IMR-90 (cell line): ENCODE results near the gene MYH10. TPM values are rescaled to one million over a fixed set of nuclear protein-coding genes. Genes with fewer than 3 reads are reported as not detected.

Experiments used
- ATAC-seq: fragments of 200-7000 bp; cut with Tn5 transposase; 2 replicates; pipeline ENCODE4 v1.9.1; 2020; ENCODE audit warnings: low read depth, mild to moderate bottlenecking, moderate library complexity
- BruUV-seq: library from RNA; stranded (reverse); fragments of 400-500 nt; replicated peaks from 2 replicates; lab custom pipeline; 2021; lab: Mats Ljungman, UMichigan
- CTCF ChIA-PET: fragments of 300-600 bp; formaldehyde crosslinking; extraction: SDS; loops from one replicate; lab custom pipeline; 2021; ENCODE audit warnings: antibody characterized with exemption; lab: Yijun Ruan, JAX
- POLR2A ChIA-PET: fragments of 300-600 bp; sonication (Branson Sonifier 250); formaldehyde crosslinking; loops from one replicate; lab custom pipeline; 2022; ENCODE audit warnings: antibody characterized with exemption; ENCODE audit not compliant: unreplicated experiment; lab: Charles Lee
- DNase-seq: peaks from one replicate; pipeline ENCODE4 v3.0.0; 2013
- H2AFZ ChIP-seq: replicated peaks from 2 replicates; pipeline ENCODE3; 2013; ENCODE audit warnings: low read length, mild to moderate bottlenecking; ENCODE audit not compliant: poor library complexity
- H2AK5ac ChIP-seq: 2 replicates; pipeline ENCODE4 v1.6.1; 2013; ENCODE audit warnings: low read depth, low read length, inconsistent platforms
- H2AK9ac ChIP-seq: replicated peaks from 2 replicates; pipeline ENCODE3; 2013; ENCODE audit warnings: mild to moderate bottlenecking, low read depth, low read length, moderate library complexity; ENCODE audit not compliant: poor library complexity
- H2BK120ac ChIP-seq: 2 replicates; pipeline ENCODE4 v1.6.1; 2013; ENCODE audit warnings: low read depth, low read length, inconsistent platforms
- H2BK15ac ChIP-seq: 3 replicates; pipeline ENCODE4 v1.6.1; 2013; ENCODE audit warnings: low read depth, low read length, inconsistent platforms
- H2BK20ac ChIP-seq: 2 replicates; pipeline ENCODE4 v1.6.1; 2013; ENCODE audit warnings: low read depth, mild to moderate bottlenecking, inconsistent platforms, low read length, moderate library complexity
- H2BK5ac ChIP-seq: 2 replicates; pipeline ENCODE4 v1.6.1; 2013; ENCODE audit warnings: mild to moderate bottlenecking, low read depth, low read length, inconsistent platforms; ENCODE audit not compliant: poor library complexity, severe bottlenecking
- H3K14ac ChIP-seq: replicated peaks from 2 replicates; pipeline ENCODE4 v1.6.1; 2013; ENCODE audit warnings: low read depth, low read length, inconsistent platforms
- H3K18ac ChIP-seq: 2 replicates; pipeline ENCODE4 v1.6.1; 2013; ENCODE audit warnings: low read depth, low read length, control low read depth
- H3K23ac ChIP-seq: 2 replicates; pipeline ENCODE4 v1.6.1; 2013; ENCODE audit warnings: low read depth, low read length, inconsistent platforms
- H3K27ac ChIP-seq: 2 replicates; pipeline ENCODE4 v1.5.1; 2013; ENCODE audit warnings: mild to moderate bottlenecking, control low read depth, low read length; ENCODE audit not compliant: insufficient read depth
- H3K27me3 ChIP-seq: 2 replicates; pipeline ENCODE4 v1.6.1; 2013; ENCODE audit warnings: low read length; ENCODE audit not compliant: control insufficient read depth, insufficient read depth
- H3K36me3 ChIP-seq: 2 replicates; pipeline ENCODE4 v1.6.1; 2013; ENCODE audit warnings: low read length, mixed read lengths; ENCODE audit not compliant: control insufficient read depth, insufficient read depth
- H3K4ac ChIP-seq: 2 replicates; pipeline ENCODE4 v1.6.1; 2013; ENCODE audit warnings: low read depth, low read length, inconsistent platforms
- H3K4me1 ChIP-seq: 2 replicates; pipeline ENCODE4 v1.6.1; 2013; ENCODE audit warnings: low read length, mixed read lengths; ENCODE audit not compliant: control insufficient read depth, insufficient read depth
- H3K4me2 ChIP-seq: 2 replicates; pipeline ENCODE4 v1.6.1; 2013; ENCODE audit warnings: low read depth, mild to moderate bottlenecking, control low read depth, low read length, moderate library complexity
- H3K4me3 ChIP-seq: 2 replicates; pipeline ENCODE4 v1.5.1; 2013; ENCODE audit warnings: low read depth, mild to moderate bottlenecking, control low read depth, low read length, moderate library complexity; ENCODE audit not compliant: insufficient read depth
- H3K56ac ChIP-seq: 2 replicates; pipeline ENCODE4 v1.6.1; 2013; ENCODE audit warnings: low read length, inconsistent platforms; ENCODE audit not compliant: insufficient read depth; ENCODE audit errors: extremely low read depth
- H3K79me1 ChIP-seq, 2 experiments: 2 replicates each; pipeline ENCODE4 v1.6.1; 2013; ENCODE audit warnings: low read length in 2 of 2, inconsistent platforms in 1 of 2, low read depth in 1 of 2
- H3K9ac ChIP-seq: 2 replicates; pipeline ENCODE4 v1.6.1; 2013; ENCODE audit warnings: low read depth, low read length, control low read depth
- H3K9me1 ChIP-seq: 2 replicates; pipeline ENCODE4 v1.6.1; 2013; ENCODE audit warnings: low read length, inconsistent platforms; ENCODE audit not compliant: insufficient read depth
- H3K9me3 ChIP-seq: 2 replicates; pipeline ENCODE4 v1.6.1; 2013; ENCODE audit warnings: low read length; ENCODE audit not compliant: control insufficient read depth, insufficient read depth
- H4K20me1 ChIP-seq: 2 replicates; pipeline ENCODE4 v1.6.1; 2013; ENCODE audit warnings: low read length, inconsistent platforms; ENCODE audit not compliant: insufficient read depth
- H4K5ac ChIP-seq: 2 replicates; pipeline ENCODE4 v1.6.1; 2013; ENCODE audit warnings: mild to moderate bottlenecking, low read depth, low read length, control low read depth
- H4K8ac ChIP-seq, 2 experiments: 2 replicates each; pipeline ENCODE4 v1.6.1; 2013; ENCODE audit warnings: low read depth in 2 of 2, low read length in 2 of 2, control low read depth in 1 of 2, inconsistent platforms in 1 of 2
- H4K91ac ChIP-seq: 2 replicates; pipeline ENCODE4 v1.6.1; 2013; ENCODE audit warnings: low read depth, low read length, inconsistent platforms; ENCODE audit not compliant: insufficient read depth
- MAFK ChIP-seq: IDR thresholded peaks from 2 replicates; pipeline ENCODE4 v1.6.1; 2012; ENCODE audit warnings: low read depth, low read length, improper control_type of control experiment
- WGBS, 2 experiments: methylation state at CpG; one replicate each; pipeline versions ENCODE4 v1.1.5 to v1.1.7; 2013; ENCODE audit warnings: missing lambda C conversion rate in 2 of 2; ENCODE audit not compliant: insufficient read length in 1 of 2; ENCODE audit errors: extremely low coverage in 2 of 2; 5-methylcytosine and 5-hydroxymethylcytosine counted together
- dilution Hi-C: fragments of 300-500 bp; cut with HindIII; formaldehyde crosslinking; loops from one replicate; pipeline ENCODE4 v1.14.3; 2018; ENCODE audit warnings: low sequenced_read_pairs; ENCODE audit not compliant: unreplicated experiment
- in situ Hi-C: fragments of 300-500 bp; cut with MboI; formaldehyde crosslinking; loops from 3 replicates; pipeline ENCODE4 v1.14.3; 2019; ENCODE audit warnings: low sequenced_read_pairs, inconsistent platforms, mixed read lengths
- intact Hi-C: fragments of 100-400 bp; cut with micrococcal nuclease; formaldehyde crosslinking; loops from 2 replicates; pipeline ENCODE4 v1.10.0; 2022
- polyA plus RNA-seq, 3 experiments: library from polyadenylated mRNA; depleted of rRNA; stranded (reverse); fragments of >200 nt; gene quantifications; 2 replicates each; pipeline ENCODE4 v1.2.3, GENCODE V29; 2012; ENCODE audit warnings: low replicate concordance in 1 of 3
- total RNA-seq: library from RNA; depleted of rRNA; stranded (reverse); fragments of >200 nt; gene quantifications from 2 replicates; pipeline ENCODE4 v1.2.3, GENCODE V29; 2012

MYH10 gene
- total and polyA plus RNA-seq, 2 of the 4 experiments (the other 2 are of a cell fraction): 71.2 to 95.2 TPM

DNA sequence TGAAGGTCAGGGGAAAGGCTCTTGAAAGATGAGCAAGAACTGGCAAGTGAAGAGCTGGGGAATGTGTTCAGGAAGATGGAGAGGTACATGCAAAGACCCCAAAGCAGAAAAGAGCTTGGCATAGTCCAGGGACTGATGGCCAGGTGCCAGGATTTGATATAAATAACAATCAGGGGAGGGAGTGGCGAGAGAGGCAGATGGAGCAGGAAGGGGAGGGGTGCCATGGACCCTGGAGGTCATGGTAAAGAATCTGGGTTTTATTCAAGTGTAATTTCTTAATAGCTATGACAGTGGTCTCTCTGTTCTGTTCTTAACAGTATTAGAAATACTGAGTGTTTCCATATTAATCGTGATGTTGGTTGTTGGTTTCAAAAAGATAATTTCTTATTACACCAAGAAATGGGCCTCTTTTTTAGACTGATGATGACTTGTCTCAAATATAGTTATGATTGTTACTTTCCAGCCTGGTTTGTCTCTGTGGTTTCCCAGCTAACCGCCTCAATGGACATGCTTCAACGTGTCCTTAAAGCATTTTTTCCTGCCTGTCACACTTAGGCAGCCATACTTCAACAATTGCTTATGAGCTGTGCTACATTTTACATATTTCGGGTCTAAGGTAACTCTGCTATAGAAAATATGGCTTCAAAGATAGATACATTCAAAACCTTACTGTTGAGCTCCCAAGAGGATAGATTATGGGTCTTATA lies 49.4 kb downstream of the MYH10 start:
- 80% methylated on average over 1 of the region's 5 CpGs; no CpG with 5 or more reads in 1 of the 2 experiments for WGBS, 2 experiments
- dilution Hi-C loops: no loop called here

More for the DNA sequence above, 49.4 kb downstream of the MYH10 start:
- no peak overlapping the region for H2BK15ac ChIP-seq
- H3K36me3 ChIP-seq: peaks cover 9% of the 10 kb centered on the region
- 0 out of 2 replicates have a peak, but pooled peaks cover 2% of the 10 kb centered on the region for H3K9me1 ChIP-seq
- H2BK5ac ChIP-seq: no peak overlapping the region
- H3K14ac ChIP-seq: no peak overlapping the region
- no peaks in the 10 kb centered on the region for H3K27me3 ChIP-seq
- no peak overlapping the region for H3K18ac ChIP-seq
- no peak overlapping the region for H3K23ac ChIP-seq
- H2AK5ac ChIP-seq: no peak overlapping the region
- BruUV-seq: no TSS peak
- no peaks in the 10 kb centered on the region for H4K20me1 ChIP-seq
- POLR2A ChIA-PET: no interaction called here
- ATAC-seq (no peak), DNase-seq (no peak)
- H3K4me2 ChIP-seq: no peak overlapping the region
- intact Hi-C loops: no loop called here
- no peak overlapping the region; the same call in 1 of the 2 replicates for H3K27ac ChIP-seq
- CTCF ChIA-PET: interaction anchor here (0.6 kb wide), 1 partner anchor 11 kb away, joined by 3 read pairs; no protein-coding TSS in a partner anchor
- no peak overlapping the region for H2AFZ ChIP-seq
- no peak overlapping the region for H3K56ac ChIP-seq
- no peaks in the 10 kb centered on the region; the same call in 1 of the 2 replicates for H3K4me1 ChIP-seq
- no peak overlapping the region for H4K5ac ChIP-seq
- no peaks in the 10 kb centered on the region for H3K9me3 ChIP-seq
- no peak overlapping the region for H3K9ac ChIP-seq
- in situ Hi-C loops: no loop called here
- H3K79me1 ChIP-seq: peaks cover 12 to 21% of the 10 kb centered on the region in 2 experiments; a peak in 3 of 4 replicates
- no peak overlapping the region for H2AK9ac ChIP-seq
- no peak overlapping the region for H4K8ac ChIP-seq
- H2BK120ac ChIP-seq: no peak overlapping the region
- H3K4ac ChIP-seq: no peak overlapping the region
- TF ChIP-seq MAFK: no peak
- H4K91ac ChIP-seq: no peak overlapping the region
- H2BK20ac ChIP-seq: no peak overlapping the region
- H3K4me3 ChIP-seq: no peak overlapping the region
